ENCODE measurements around the gene RNF146. TPM values are rescaled to one million over a fixed set of nuclear protein-coding genes. Genes with fewer than 3 reads are reported as not detected.
A peak's percentile ranks its signal among the peaks of the same experiment; 100 is the strongest.

Gene RNF146
- total RNA-seq, 1 experiment from 2014 or later: 42.4 TPM

DNA sequence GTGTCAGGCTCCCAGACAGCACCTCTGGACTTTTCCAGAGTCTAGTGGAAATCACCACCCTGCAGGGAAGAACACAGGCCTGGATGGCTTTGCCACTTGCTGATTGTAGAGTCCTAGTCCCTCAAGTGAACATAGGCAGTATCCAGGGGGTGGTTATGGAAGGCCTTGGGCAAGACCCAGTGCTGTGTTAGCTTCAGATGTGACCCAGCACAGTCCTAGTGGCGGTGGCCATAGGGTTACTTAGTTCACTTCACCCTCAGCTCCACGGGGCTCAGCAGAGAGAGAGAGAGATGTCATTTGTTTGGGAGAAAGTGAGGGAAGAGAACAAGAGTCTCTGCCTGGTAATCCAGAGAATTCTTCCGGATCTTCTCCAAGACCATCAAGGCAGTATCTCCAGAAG, 37.3 kb downstream of the RNF146 start:
- intact Hi-C loops (cut with micrococcal nuclease): loop anchor here (5.0 kb wide), 1 partner anchor 38 kb away; the partner anchor contains the start of gene ECHDC1
- Mint-ChIP-seq H3K4me1 (ENCODE audit: insufficient read depth, unreplicated experiment) (peaks cover 13% of the 10 kb centered on the region), H3K4me3 (ENCODE audit: unreplicated experiment) (no peak overlapping the region), H3K9me3 (ENCODE audit: unreplicated experiment) (no peaks in the 10 kb centered on the region), H3K27me3 (ENCODE audit: insufficient read depth, unreplicated experiment) (no peaks in the 10 kb centered on the region), H3K27ac (ENCODE audit: low read depth, unreplicated experiment) (peak overlapping the region; percentile 59), H3K36me3 (ENCODE audit: insufficient read depth, unreplicated experiment) (peaks cover 33% of the 10 kb centered on the region)
- no peak for DNase-seq (ENCODE audit: unreplicated experiment)
- ChIA-PET CTCF (interaction anchor here (0.6 to 3.2 kb wide), 26 partner anchors 10 to 450 kb away, joined by 3 to 46 read pairs (median 4); partner anchors contain the start of genes ECHDC1 and KIAA0408), POLR2A (interaction anchor here (0.8 to 1.7 kb wide), 3 partner anchors 17 to 123 kb away, joined by 3 to 5 read pairs (median 3); no protein-coding TSS in a partner anchor)
- TF ChIP-seq, protein P1, sequence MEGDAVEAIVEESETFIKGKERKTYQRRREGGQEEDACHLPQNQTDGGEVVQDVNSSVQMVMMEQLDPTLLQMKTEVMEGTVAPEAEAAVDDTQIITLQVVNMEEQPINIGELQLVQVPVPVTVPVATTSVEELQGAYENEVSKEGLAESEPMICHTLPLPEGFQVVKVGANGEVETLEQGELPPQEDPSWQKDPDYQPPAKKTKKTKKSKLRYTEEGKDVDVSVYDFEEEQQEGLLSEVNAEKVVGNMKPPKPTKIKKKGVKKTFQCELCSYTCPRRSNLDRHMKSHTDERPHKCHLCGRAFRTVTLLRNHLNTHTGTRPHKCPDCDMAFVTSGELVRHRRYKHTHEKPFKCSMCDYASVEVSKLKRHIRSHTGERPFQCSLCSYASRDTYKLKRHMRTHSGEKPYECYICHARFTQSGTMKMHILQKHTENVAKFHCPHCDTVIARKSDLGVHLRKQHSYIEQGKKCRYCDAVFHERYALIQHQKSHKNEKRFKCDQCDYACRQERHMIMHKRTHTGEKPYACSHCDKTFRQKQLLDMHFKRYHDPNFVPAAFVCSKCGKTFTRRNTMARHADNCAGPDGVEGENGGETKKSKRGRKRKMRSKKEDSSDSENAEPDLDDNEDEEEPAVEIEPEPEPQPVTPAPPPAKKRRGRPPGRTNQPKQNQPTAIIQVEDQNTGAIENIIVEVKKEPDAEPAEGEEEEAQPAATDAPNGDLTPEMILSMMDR (IDR thresholded peaks at IDR 0.05; ENCODE audit: unreplicated experiment): no peak
- no TSS peak for BruUV-seq (replicated peaks)

DNA sequence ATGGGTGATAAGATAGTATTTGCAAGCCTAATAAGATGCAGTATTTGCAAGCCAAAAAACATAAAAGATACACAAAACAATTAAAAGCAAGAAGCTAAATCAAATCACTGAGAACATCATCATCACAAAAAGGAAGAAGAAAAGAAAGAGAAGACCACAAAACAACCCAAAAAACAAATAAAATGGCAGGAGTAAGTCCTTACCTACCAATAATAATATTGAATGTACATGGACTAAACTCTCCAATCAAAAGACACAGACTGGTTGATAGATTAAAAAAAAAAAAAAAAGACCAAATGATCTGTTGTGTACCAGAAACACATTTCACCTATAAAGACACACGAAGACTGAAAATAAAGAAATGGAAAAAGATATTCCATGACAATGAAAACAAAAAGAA, 39.1 kb downstream of the RNF146 start:
- Mint-ChIP-seq H3K27me3 (ENCODE audit: insufficient read depth, unreplicated experiment) (no peaks in the 10 kb centered on the region), H3K36me3 (ENCODE audit: insufficient read depth, unreplicated experiment) (peaks cover 43% of the 10 kb centered on the region), H3K4me3 (ENCODE audit: unreplicated experiment) (no peak overlapping the region), H3K27ac (ENCODE audit: low read depth, unreplicated experiment) (no peak overlapping the region), H3K4me1 (ENCODE audit: insufficient read depth, unreplicated experiment) (peaks cover 13% of the 10 kb centered on the region), H3K9me3 (ENCODE audit: unreplicated experiment) (peaks cover 8% of the 10 kb centered on the region)
- BruUV-seq (replicated peaks): no TSS peak
- intact Hi-C loops (cut with micrococcal nuclease): no loop called here
- TF ChIP-seq, protein P1 (IDR thresholded peaks at IDR 0.05; ENCODE audit: unreplicated experiment): no peak
- no peak for DNase-seq (ENCODE audit: unreplicated experiment)
- ChIA-PET POLR2A (interaction anchor here (1.4 to 1.7 kb wide), 2 partner anchors 38 to 114 kb away, joined by 3 to 5 read pairs; partner anchors contain the start of gene ECHDC1), CTCF (interaction anchor here (0.6 to 3.2 kb wide), 6 partner anchors 39 to 241 kb away, joined by 3 to 36 read pairs (median 5); partner anchors contain the start of gene RNF146)

DNA sequence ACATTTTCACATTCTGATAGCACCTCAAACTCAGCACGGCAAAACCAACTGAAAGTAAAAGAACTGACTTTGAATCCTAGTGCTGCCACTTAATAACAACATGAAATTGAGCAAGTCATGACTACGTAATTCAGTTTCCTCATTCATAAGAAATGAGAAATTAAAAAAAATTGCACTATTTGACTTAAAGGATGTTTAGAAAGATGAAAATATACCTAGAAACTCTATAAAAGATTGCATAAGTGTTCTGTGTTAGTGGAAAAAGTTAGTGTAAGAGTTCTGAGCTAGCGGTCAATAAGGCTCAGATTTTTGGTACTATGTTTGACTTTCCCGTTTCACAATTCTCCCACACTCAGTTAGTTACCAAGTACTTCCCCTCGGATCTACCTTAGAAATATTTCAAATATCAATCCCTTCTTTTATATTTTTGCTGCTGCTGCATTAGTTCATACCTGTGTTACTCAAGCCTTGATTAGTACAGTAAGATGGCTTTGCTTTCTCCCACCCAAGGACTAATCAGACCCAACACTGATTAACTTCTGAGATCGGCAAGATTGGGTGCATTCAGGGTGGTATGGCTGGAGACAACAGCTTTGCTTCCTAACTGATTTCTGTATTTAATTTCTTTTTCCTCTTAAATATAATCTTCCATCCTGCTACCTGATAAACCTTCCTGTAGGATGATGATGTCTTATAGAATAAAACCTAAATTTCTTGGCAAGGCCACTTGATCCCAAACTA, 50.9 kb downstream of the RNF146 start:
- no TSS peak for BruUV-seq (replicated peaks)
- H3K4me3 Mint-ChIP-seq (ENCODE audit: unreplicated experiment): no peak overlapping the region
- CTCF ChIA-PET: interaction anchor here (0.8 to 1.6 kb wide), 2 partner anchors 16 kb away, joined by 3 to 6 read pairs; no protein-coding TSS in a partner anchor
- no peaks in the 10 kb centered on the region for H3K27me3 Mint-ChIP-seq (ENCODE audit: insufficient read depth, unreplicated experiment)
- intact Hi-C loops (cut with micrococcal nuclease): no loop called here
- TF ChIP-seq, protein P1 (IDR thresholded peaks at IDR 0.05; ENCODE audit: unreplicated experiment): no peak
- H3K4me1 Mint-ChIP-seq (ENCODE audit: insufficient read depth, unreplicated experiment): peaks cover 5% of the 10 kb centered on the region
- H3K9me3 Mint-ChIP-seq (ENCODE audit: unreplicated experiment): no peaks in the 10 kb centered on the region
- POLR2A ChIA-PET: no interaction called here
- DNase-seq (ENCODE audit: unreplicated experiment): no peak
- peaks cover 56% of the 10 kb centered on the region for H3K36me3 Mint-ChIP-seq (ENCODE audit: insufficient read depth, unreplicated experiment)
- no peak overlapping the region for H3K27ac Mint-ChIP-seq (ENCODE audit: low read depth, unreplicated experiment)

DNA sequence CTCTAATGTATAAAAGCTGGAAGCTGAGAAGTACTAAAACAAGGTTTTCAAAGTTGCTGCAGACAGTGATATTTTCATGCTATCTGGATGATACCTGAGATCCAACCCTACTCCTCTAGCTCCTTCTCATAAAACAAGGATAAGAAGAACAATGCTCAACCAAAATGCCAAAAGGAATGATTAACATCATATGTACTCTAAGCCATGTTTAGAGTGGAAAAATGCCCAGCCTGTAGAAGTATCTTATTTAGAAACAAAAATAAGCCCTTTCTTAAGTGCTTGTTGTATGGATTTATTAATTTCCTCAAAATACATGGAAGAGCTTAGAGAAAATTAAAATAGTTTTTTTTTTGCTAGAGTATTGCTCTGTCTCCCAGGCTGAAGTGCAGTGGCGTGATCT, 53.0 kb downstream of the RNF146 start:
- TF ChIP-seq, protein P1 (IDR thresholded peaks at IDR 0.05; ENCODE audit: unreplicated experiment): no peak
- CTCF ChIA-PET: interaction anchor here (0.7 to 1.3 kb wide), 6 partner anchors 12 to 197 kb away, joined by 3 to 7 read pairs (median 4); partner anchors contain the start of gene RNF146
- Mint-ChIP-seq H3K9me3 (ENCODE audit: unreplicated experiment) (no peaks in the 10 kb centered on the region), H3K4me1 (ENCODE audit: insufficient read depth, unreplicated experiment) (peaks cover 5% of the 10 kb centered on the region), H3K36me3 (ENCODE audit: insufficient read depth, unreplicated experiment) (peaks cover 48% of the 10 kb centered on the region), H3K4me3 (ENCODE audit: unreplicated experiment) (no peak overlapping the region), H3K27ac (ENCODE audit: low read depth, unreplicated experiment) (no peak overlapping the region), H3K27me3 (ENCODE audit: insufficient read depth, unreplicated experiment) (no peaks in the 10 kb centered on the region)
- intact Hi-C loops (cut with micrococcal nuclease): no loop called here
- no peak for DNase-seq (ENCODE audit: unreplicated experiment)
- POLR2A ChIA-PET: interaction anchor here (1.2 kb wide), 1 partner anchor 12 kb away, joined by 4 read pairs; no protein-coding TSS in a partner anchor
- BruUV-seq (replicated peaks): no TSS peak

Measured in MCF 10A (cell line).